ENCODE measurements around the gene TENM4.

The TENM4 gene

DNA sequence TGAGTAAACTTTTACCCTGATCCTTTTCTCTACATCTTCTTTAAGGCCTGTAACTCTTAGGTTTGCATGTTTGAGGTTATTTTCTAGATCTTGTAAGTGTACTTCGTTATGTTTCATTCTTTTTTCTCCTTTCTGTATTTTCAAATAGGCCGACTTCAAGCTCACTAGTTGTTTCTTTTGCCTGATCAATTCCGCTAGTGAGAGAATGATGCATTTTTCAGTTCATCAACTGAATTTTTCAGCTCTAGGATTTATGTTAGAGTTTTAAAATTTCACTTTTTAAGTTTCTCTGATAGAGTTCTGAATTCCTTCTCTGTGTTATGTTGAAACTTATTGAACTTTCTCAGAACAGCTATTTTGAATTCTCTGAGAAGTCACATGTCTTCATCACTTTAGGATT, 810.7 kb downstream of the TENM4 start:
- H3K9me2 ChIP-seq (replicated peaks; ENCODE audit: control insufficient read depth, low read length) = no peaks in the 10 kb centered on the region
- H3K27me3 ChIP-seq (ENCODE audit: control insufficient read depth, low read length) = no peaks in the 10 kb centered on the region
- no peaks in the 10 kb centered on the region for H3K4me1 ChIP-seq (ENCODE audit: control insufficient read depth, low read length)
- H3K4me3 ChIP-seq (ENCODE audit: low read length) = no peak overlapping the region
- no peak for TF ChIP-seq EZH2phosphoT487 (IDR thresholded peaks at IDR 0.05; ENCODE audit: borderline replicate concordance, low read length)
- TF ChIP-seq, protein P1, sequence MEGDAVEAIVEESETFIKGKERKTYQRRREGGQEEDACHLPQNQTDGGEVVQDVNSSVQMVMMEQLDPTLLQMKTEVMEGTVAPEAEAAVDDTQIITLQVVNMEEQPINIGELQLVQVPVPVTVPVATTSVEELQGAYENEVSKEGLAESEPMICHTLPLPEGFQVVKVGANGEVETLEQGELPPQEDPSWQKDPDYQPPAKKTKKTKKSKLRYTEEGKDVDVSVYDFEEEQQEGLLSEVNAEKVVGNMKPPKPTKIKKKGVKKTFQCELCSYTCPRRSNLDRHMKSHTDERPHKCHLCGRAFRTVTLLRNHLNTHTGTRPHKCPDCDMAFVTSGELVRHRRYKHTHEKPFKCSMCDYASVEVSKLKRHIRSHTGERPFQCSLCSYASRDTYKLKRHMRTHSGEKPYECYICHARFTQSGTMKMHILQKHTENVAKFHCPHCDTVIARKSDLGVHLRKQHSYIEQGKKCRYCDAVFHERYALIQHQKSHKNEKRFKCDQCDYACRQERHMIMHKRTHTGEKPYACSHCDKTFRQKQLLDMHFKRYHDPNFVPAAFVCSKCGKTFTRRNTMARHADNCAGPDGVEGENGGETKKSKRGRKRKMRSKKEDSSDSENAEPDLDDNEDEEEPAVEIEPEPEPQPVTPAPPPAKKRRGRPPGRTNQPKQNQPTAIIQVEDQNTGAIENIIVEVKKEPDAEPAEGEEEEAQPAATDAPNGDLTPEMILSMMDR (IDR thresholded peaks at IDR 0.05; ENCODE audit: low read depth, low read length, poor library complexity, severe bottlenecking) = no peak
- H4K20me1 ChIP-seq (ENCODE audit: control insufficient read depth, insufficient read depth, low read depth, low read length) = no peaks in the 10 kb centered on the region
- no peaks in the 10 kb centered on the region for H3K79me2 ChIP-seq (ENCODE audit: control insufficient read depth, low read length)
- no peaks in the 10 kb centered on the region for H3K36me3 ChIP-seq (ENCODE audit: control insufficient read depth, low read length)
- H3F3A ChIP-seq (ENCODE audit: control insufficient read depth, insufficient read depth) = no peaks in the 10 kb centered on the region
- no peak overlapping the region for H3K27ac ChIP-seq (ENCODE audit: low read depth, low read length)
- no peak overlapping the region for H3K4me2 ChIP-seq (ENCODE audit: low read length)
- no peaks in the 10 kb centered on the region for H3K9me3 ChIP-seq (ENCODE audit: control insufficient read depth, insufficient read depth, low read length)

DNA sequence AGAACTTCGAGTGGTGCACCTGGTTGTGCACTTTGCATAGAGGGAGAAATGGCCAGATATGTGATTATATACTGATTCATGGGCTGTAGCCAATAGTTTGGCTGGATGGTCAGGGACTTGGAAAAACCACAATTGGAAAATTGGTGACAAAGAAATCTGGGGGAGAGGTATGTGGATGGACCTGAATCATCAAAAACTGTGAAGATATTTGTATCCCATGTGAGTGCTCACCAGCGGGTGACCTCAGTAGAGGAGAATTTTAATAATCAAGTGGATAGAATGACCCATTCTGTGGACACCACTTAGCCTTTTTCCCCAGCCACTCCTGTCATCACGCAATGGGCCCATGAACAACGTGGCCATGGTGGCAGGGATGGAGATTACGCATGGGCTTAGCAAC, 818.2 kb downstream of the TENM4 start:
- Histone ChIP-seq H3K4me1 (ENCODE audit: control insufficient read depth, low read length) (no peaks in the 10 kb centered on the region), H3K9me2 (replicated peaks; ENCODE audit: control insufficient read depth, low read length) (no peaks in the 10 kb centered on the region), H3F3A (ENCODE audit: control insufficient read depth, insufficient read depth) (no peaks in the 10 kb centered on the region), H3K36me3 (ENCODE audit: control insufficient read depth, low read length) (no peaks in the 10 kb centered on the region), H3K27me3 (ENCODE audit: control insufficient read depth, low read length) (no peaks in the 10 kb centered on the region), H4K20me1 (ENCODE audit: control insufficient read depth, insufficient read depth, low read depth, low read length) (no peaks in the 10 kb centered on the region), H3K4me2 (ENCODE audit: low read length) (no peak overlapping the region), H3K27ac (ENCODE audit: low read depth, low read length) (no peak overlapping the region), H3K9me3 (ENCODE audit: control insufficient read depth, insufficient read depth, low read length) (peaks cover 3% of the 10 kb centered on the region; the same call in 1 of the 2 replicates), H3K79me2 (ENCODE audit: control insufficient read depth, low read length) (no peaks in the 10 kb centered on the region), H3K4me3 (ENCODE audit: low read length) (no peak overlapping the region)
- TF ChIP-seq, protein P1 (IDR thresholded peaks at IDR 0.05; ENCODE audit: low read depth, low read length, poor library complexity, severe bottlenecking) = no peak
- no peak for TF ChIP-seq EZH2phosphoT487 (IDR thresholded peaks at IDR 0.05; ENCODE audit: borderline replicate concordance, low read length)

DNA sequence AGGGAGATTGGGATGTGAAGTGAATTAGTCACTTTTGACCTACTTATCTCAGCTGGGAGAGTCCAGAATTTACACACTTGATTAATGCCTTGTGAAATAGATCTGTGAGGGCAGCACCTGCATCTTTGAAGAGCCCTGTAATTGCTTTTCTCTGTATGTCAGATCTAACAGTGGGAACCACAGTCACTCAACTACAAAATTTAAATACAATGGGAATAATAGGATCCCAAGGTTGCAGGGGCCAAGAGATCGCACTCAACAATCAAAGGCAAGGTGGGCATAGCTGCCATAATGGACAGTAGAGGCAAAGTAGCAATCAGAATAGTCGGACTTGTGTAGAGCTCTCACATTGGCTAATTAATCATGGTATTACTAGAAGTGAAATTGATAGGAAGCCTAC, 820.7 kb downstream of the TENM4 start:
- H3K79me2 ChIP-seq (ENCODE audit: control insufficient read depth, low read length) = no peaks in the 10 kb centered on the region
- no peaks in the 10 kb centered on the region for H3K4me1 ChIP-seq (ENCODE audit: control insufficient read depth, low read length)
- H3F3A ChIP-seq (ENCODE audit: control insufficient read depth, insufficient read depth) = no peaks in the 10 kb centered on the region
- TF ChIP-seq, protein P1 (IDR thresholded peaks at IDR 0.05; ENCODE audit: low read depth, low read length, poor library complexity, severe bottlenecking) = no peak
- no peak for TF ChIP-seq EZH2phosphoT487 (IDR thresholded peaks at IDR 0.05; ENCODE audit: borderline replicate concordance, low read length)
- H3K9me2 ChIP-seq (replicated peaks; ENCODE audit: control insufficient read depth, low read length) = no peaks in the 10 kb centered on the region
- no peaks in the 10 kb centered on the region for H4K20me1 ChIP-seq (ENCODE audit: control insufficient read depth, insufficient read depth, low read depth, low read length)
- peaks cover 3% of the 10 kb centered on the region; the same call in 1 of the 2 replicates for H3K9me3 ChIP-seq (ENCODE audit: control insufficient read depth, insufficient read depth, low read length)
- no peaks in the 10 kb centered on the region for H3K36me3 ChIP-seq (ENCODE audit: control insufficient read depth, low read length)
- no peak overlapping the region for H3K4me3 ChIP-seq (ENCODE audit: low read length)
- no peak overlapping the region for H3K27ac ChIP-seq (ENCODE audit: low read depth, low read length)
- no peak overlapping the region for H3K4me2 ChIP-seq (ENCODE audit: low read length)
- H3K27me3 ChIP-seq (ENCODE audit: control insufficient read depth, low read length) = no peaks in the 10 kb centered on the region

Data from DOHH2 (cell line).